ENCODE results near the gene POU6F2.

Gene POU6F2

GRCh38 chr7:39410582-39410981 lies 432.9 kb downstream of the POU6F2 start:
- no peak overlapping the region for H2BK5ac ChIP-seq (ENCODE audit: low read length)
- no peak overlapping the region for H3K9ac ChIP-seq (ENCODE audit: low read depth, low read length, poor library complexity)
- no peak overlapping the region for H3K27ac ChIP-seq (replicated peaks; ENCODE audit: low read length)
- no peak overlapping the region for H3K4me2 ChIP-seq (ENCODE audit: insufficient read depth, low read length, poor library complexity, severe bottlenecking)
- no peak overlapping the region for H2BK120ac ChIP-seq (ENCODE audit: low read depth, low read length)
- H3K4ac ChIP-seq (ENCODE audit: low read length), result no peak overlapping the region
- no peak for DNase-seq (ENCODE audit: low spot score)
- H4K8ac ChIP-seq (ENCODE audit: low read depth, low read length), result no peak overlapping the region
- no peak overlapping the region for H2AK5ac ChIP-seq (ENCODE audit: low read depth, low read length)
- H2BK12ac ChIP-seq (ENCODE audit: low read length), result no peak overlapping the region
- WGBS, 2 donors (ENCODE audit: extremely low coverage in 2 of 2, insufficient read length in 2 of 2, insufficient replicate concordance in 1 of 2), result no CpG with 5 or more reads among the region's 5 CpGs
- no peak overlapping the region for H3K23ac ChIP-seq (ENCODE audit: low read depth, low read length, poor library complexity)
- peaks cover 0 to 8% (median 0%) of the 10 kb centered on the region in 3 experiments for H3K27me3 ChIP-seq (ENCODE audit: control insufficient read depth in 3 of 3, insufficient read depth in 3 of 3, low read depth in 1 of 3, low read length in 3 of 3)
- peaks cover 0 to 2% of the 10 kb centered on the region in 2 donors for H3K4me1 ChIP-seq (ENCODE audit: control insufficient read depth in 2 of 2, insufficient read depth in 1 of 2, low read depth in 1 of 2, low read length in 2 of 2)
- no peak overlapping the region for H2AFZ ChIP-seq (ENCODE audit: low read length)
- no peak overlapping the region for H3K18ac ChIP-seq (ENCODE audit: low read length)
- H2BK15ac ChIP-seq (ENCODE audit: low read length), result no peak overlapping the region
- no peak overlapping the region for H3K14ac ChIP-seq (ENCODE audit: low read length)
- H3K9me3 ChIP-seq (replicated peaks in 1 of 2; ENCODE audit: control insufficient read depth in 2 of 2, insufficient read depth in 1 of 2, low read depth in 1 of 2, low read length in 2 of 2), result no peaks in the 10 kb centered on the region
- no peak overlapping the region for H3K4me3 ChIP-seq (ENCODE audit: low read length in 2 of 2)
- H3K79me1 ChIP-seq (ENCODE audit: low read depth, low read length), result no peaks in the 10 kb centered on the region
- H4K91ac ChIP-seq (ENCODE audit: low read depth, low read length, poor library complexity), result no peak overlapping the region
- H3K36me3 ChIP-seq (replicated peaks in 1 of 2; ENCODE audit: control insufficient read depth in 2 of 2, insufficient read depth in 2 of 2, low read length in 2 of 2), result no peaks in the 10 kb centered on the region

- WGBS, 2 donors (ENCODE audit: extremely low coverage in 2 of 2, insufficient read length in 2 of 2, insufficient replicate concordance in 1 of 2), result no CpG with 5 or more reads among the region's 25 CpGs
- no peak overlapping the region for H2BK12ac ChIP-seq (ENCODE audit: low read length)
These were observed 436.0 kb downstream of the POU6F2 start for GRCh38 chr7:39413636-39414223.

GRCh38 chr7:39414224-39415035 lies 436.7 kb downstream of the POU6F2 start:
- Histone ChIP-seq H3K4me1 (ENCODE audit: control insufficient read depth in 2 of 2, insufficient read depth in 1 of 2, low read depth in 1 of 2, low read length in 2 of 2) (peaks cover 0 to 2% of the 10 kb centered on the region in 2 donors), H3K23ac (ENCODE audit: low read depth, low read length, poor library complexity) (no peak overlapping the region), H3K4me3 (ENCODE audit: low read length in 2 of 2) (peak overlapping the region; percentile 53 to 84), H2AFZ (ENCODE audit: low read length) (peak overlapping the region; percentile 99), H3K27ac (replicated peaks; ENCODE audit: low read length) (no peak overlapping the region), H3K27me3 (ENCODE audit: control insufficient read depth in 3 of 3, insufficient read depth in 3 of 3, low read depth in 1 of 3, low read length in 3 of 3) (peaks cover 0 to 8% (median 0%) of the 10 kb centered on the region in 3 experiments), H3K4ac (ENCODE audit: low read length) (no peak overlapping the region), H3K18ac (ENCODE audit: low read length) (peak overlapping the region; percentile 82), H2BK12ac (ENCODE audit: low read length) (no peak overlapping the region), H4K8ac (ENCODE audit: low read depth, low read length) (no peak overlapping the region), H4K91ac (ENCODE audit: low read depth, low read length, poor library complexity) (no peak overlapping the region), H3K79me1 (ENCODE audit: low read depth, low read length) (no peaks in the 10 kb centered on the region), H3K9me3 (replicated peaks in 1 of 2; ENCODE audit: control insufficient read depth in 2 of 2, insufficient read depth in 1 of 2, low read depth in 1 of 2, low read length in 2 of 2) (no peaks in the 10 kb centered on the region), H3K36me3 (replicated peaks in 1 of 2; ENCODE audit: control insufficient read depth in 2 of 2, insufficient read depth in 2 of 2, low read length in 2 of 2) (no peaks in the 10 kb centered on the region), H2BK15ac (ENCODE audit: low read length) (no peak overlapping the region), H3K4me2 (ENCODE audit: insufficient read depth, low read length, poor library complexity, severe bottlenecking) (peak overlapping the region; percentile 69), H2BK5ac (ENCODE audit: low read length) (no peak overlapping the region), H3K14ac (ENCODE audit: low read length) (no peak overlapping the region), H3K9ac (ENCODE audit: low read depth, low read length, poor library complexity) (peak overlapping the region; percentile 5), H2BK120ac (ENCODE audit: low read depth, low read length) (no peak overlapping the region), H2AK5ac (ENCODE audit: low read depth, low read length) (no peak overlapping the region)
- no CpG with 5 or more reads among the region's 40 CpGs for WGBS, 2 donors (ENCODE audit: extremely low coverage in 2 of 2, insufficient read length in 2 of 2, insufficient replicate concordance in 1 of 2)
- DNase-seq (ENCODE audit: low spot score), result peak; percentile 69

More at GRCh38 chr7:39413636-39414223, 436.0 kb downstream of the POU6F2 start:
- Histone ChIP-seq H2BK120ac (ENCODE audit: low read depth, low read length) (no peak overlapping the region), H3K14ac (ENCODE audit: low read length) (no peak overlapping the region), H2BK5ac (ENCODE audit: low read length) (no peak overlapping the region), H2BK15ac (ENCODE audit: low read length) (no peak overlapping the region), H2AFZ (ENCODE audit: low read length) (peak overlapping the region; percentile 99), H3K18ac (ENCODE audit: low read length) (peak overlapping the region; percentile 44), H3K4ac (ENCODE audit: low read length) (no peak overlapping the region), H3K4me1 (ENCODE audit: control insufficient read depth in 2 of 2, insufficient read depth in 1 of 2, low read depth in 1 of 2, low read length in 2 of 2) (peaks cover 0 to 2% of the 10 kb centered on the region in 2 donors), H3K36me3 (replicated peaks in 1 of 2; ENCODE audit: control insufficient read depth in 2 of 2, insufficient read depth in 2 of 2, low read length in 2 of 2) (no peaks in the 10 kb centered on the region), H3K27me3 (ENCODE audit: control insufficient read depth in 3 of 3, insufficient read depth in 3 of 3, low read depth in 1 of 3, low read length in 3 of 3) (peaks cover 0 to 8% (median 0%) of the 10 kb centered on the region in 3 experiments), H4K91ac (ENCODE audit: low read depth, low read length, poor library complexity) (no peak overlapping the region), H3K79me1 (ENCODE audit: low read depth, low read length) (no peaks in the 10 kb centered on the region), H3K9me3 (replicated peaks in 1 of 2; ENCODE audit: control insufficient read depth in 2 of 2, insufficient read depth in 1 of 2, low read depth in 1 of 2, low read length in 2 of 2) (no peaks in the 10 kb centered on the region), H2AK5ac (ENCODE audit: low read depth, low read length) (no peak overlapping the region), H4K8ac (ENCODE audit: low read depth, low read length) (no peak overlapping the region), H3K4me2 (ENCODE audit: insufficient read depth, low read length, poor library complexity, severe bottlenecking) (peak overlapping the region; percentile 69), H3K9ac (ENCODE audit: low read depth, low read length, poor library complexity) (no peak overlapping the region), H3K23ac (ENCODE audit: low read depth, low read length, poor library complexity) (no peak overlapping the region), H3K4me3 (ENCODE audit: low read length in 2 of 2) (peak overlapping the region; percentile 53 to 84), H3K27ac (replicated peaks; ENCODE audit: low read length) (no peak overlapping the region)
- no peak for DNase-seq (ENCODE audit: low spot score)

GRCh38 chr7:39415091-39415787 lies 437.5 kb downstream of the POU6F2 start:
- Histone ChIP-seq H4K91ac (ENCODE audit: low read depth, low read length, poor library complexity) (no peak overlapping the region), H2BK5ac (ENCODE audit: low read length) (no peak overlapping the region), H3K18ac (ENCODE audit: low read length) (no peak overlapping the region), H2AK5ac (ENCODE audit: low read depth, low read length) (no peak overlapping the region), H3K27me3 (ENCODE audit: control insufficient read depth in 3 of 3, insufficient read depth in 3 of 3, low read depth in 1 of 3, low read length in 3 of 3) (peaks cover 0 to 6% (median 0%) of the 10 kb centered on the region in 3 experiments), H3K79me1 (ENCODE audit: low read depth, low read length) (no peaks in the 10 kb centered on the region), H3K14ac (ENCODE audit: low read length) (no peak overlapping the region), H4K8ac (ENCODE audit: low read depth, low read length) (no peak overlapping the region), H2BK120ac (ENCODE audit: low read depth, low read length) (no peak overlapping the region), H2BK12ac (ENCODE audit: low read length) (no peak overlapping the region), H3K27ac (replicated peaks; ENCODE audit: low read length) (no peak overlapping the region), H3K9ac (ENCODE audit: low read depth, low read length, poor library complexity) (no peak overlapping the region), H2AFZ (ENCODE audit: low read length) (no peak overlapping the region), H2BK15ac (ENCODE audit: low read length) (no peak overlapping the region), H3K9me3 (replicated peaks in 1 of 2; ENCODE audit: control insufficient read depth in 2 of 2, insufficient read depth in 1 of 2, low read depth in 1 of 2, low read length in 2 of 2) (no peaks in the 10 kb centered on the region), H3K23ac (ENCODE audit: low read depth, low read length, poor library complexity) (no peak overlapping the region), H3K4me1 (ENCODE audit: control insufficient read depth in 2 of 2, insufficient read depth in 1 of 2, low read depth in 1 of 2, low read length in 2 of 2) (peaks cover 0 to 2% of the 10 kb centered on the region in 2 donors), H3K4me2 (ENCODE audit: insufficient read depth, low read length, poor library complexity, severe bottlenecking) (no peak overlapping the region), H3K36me3 (replicated peaks in 1 of 2; ENCODE audit: control insufficient read depth in 2 of 2, insufficient read depth in 2 of 2, low read length in 2 of 2) (no peaks in the 10 kb centered on the region), H3K4ac (ENCODE audit: low read length) (no peak overlapping the region), H3K4me3 (ENCODE audit: low read length in 2 of 2) (no peak overlapping the region)
- WGBS, 2 donors (ENCODE audit: extremely low coverage in 2 of 2, insufficient read length in 2 of 2, insufficient replicate concordance in 1 of 2), result no CpG with 5 or more reads among the region's 13 CpGs
- DNase-seq (ENCODE audit: low spot score), result no peak

Data from neuronal stem cell (in vitro differentiated cells).